Thyroid gland (tissue), 4 donors: ENCODE measurements around the gene AKR1C3.

Source experiments
- CTCF ChIP-seq, 6 experiments: fragments of 200-600 bp in 3 of 6; fragments of 450-650 bp in 3 of 6; sonication (generic) in 3 of 6; IDR thresholded peaks; one replicate each; pipeline ENCODE4 v1.5.1; 2016 to 2019; ENCODE audit warnings: antibody characterized with exemption in 6 of 6, mild to moderate bottlenecking in 2 of 6, inconsistent platforms in 1 of 6, moderate library complexity in 1 of 6
- POLR2A ChIP-seq, 2 donors: fragments of 450-650 bp; IDR thresholded peaks; one replicate each; pipeline ENCODE4 v1.6.1; 2017; ENCODE audit warnings: antibody characterized with exemption in 2 of 2, mild to moderate bottlenecking in 2 of 2, moderate library complexity in 1 of 2

- no peak for TF ChIP-seq CTCF (IDR thresholded peaks at IDR 0.05)
- TF ChIP-seq POLR2A (IDR thresholded peaks at IDR 0.05): no peak
Measured at GRCh38 chr10:5146920-5147254, 52.7 kb downstream of the AKR1C3 start.
